Hepatic stellate cell (primary cell): ENCODE data around the gene GPC1.

ENCODE experiments used
- DNase-seq: peaks from one replicate; pipeline ENCODE4 v3.0.0; 2011; ENCODE audit warnings: low spot score

The GPC1 gene

GRCh38 chr2:240396623-240397541 lies 38.6 kb upstream of the GPC1 start:
- DNase-seq, result no peak

- DNase-seq, result no peak
Measured at GRCh38 chr2:240397542-240397916, 37.9 kb upstream of the GPC1 start.

- no peak for DNase-seq
Measured at GRCh38 chr2:240397924-240398645, 37.4 kb upstream of the GPC1 start.

GRCh38 chr2:240398661-240399267 lies 36.7 kb upstream of the GPC1 start:
- no peak for DNase-seq

GRCh38 chr2:240399419-240400324 lies 35.8 kb upstream of the GPC1 start:
- no peak for DNase-seq

- DNase-seq, result no peak
Measured at GRCh38 chr2:240400371-240401161, 34.9 kb upstream of the GPC1 start.

GRCh38 chr2:240401308-240401707 lies 34.2 kb upstream of the GPC1 start:
- no peak for DNase-seq

- DNase-seq, result no peak
Measured at GRCh38 chr2:240401781-240402551, 33.5 kb upstream of the GPC1 start.

GRCh38 chr2:240402566-240403272 lies 32.7 kb upstream of the GPC1 start:
- DNase-seq, result no peak

GRCh38 chr2:240403396-240404104 lies 31.9 kb upstream of the GPC1 start:
- no peak for DNase-seq

GRCh38 chr2:240404174-240404852 lies 31.1 kb upstream of the GPC1 start:
- DNase-seq, result no peak

GRCh38 chr2:240405133-240405532 lies 30.3 kb upstream of the GPC1 start:
- no peak for DNase-seq

- no peak for DNase-seq
Measured at GRCh38 chr2:240405684-240406313, 29.7 kb upstream of the GPC1 start.

GRCh38 chr2:240407090-240407489 lies 28.4 kb upstream of the GPC1 start:
- DNase-seq, result no peak

- DNase-seq, result no peak
Measured at GRCh38 chr2:240410004-240410403, 25.5 kb upstream of the GPC1 start.

GRCh38 chr2:240410808-240411207 lies 24.7 kb upstream of the GPC1 start:
- no peak for DNase-seq

GRCh38 chr2:240411261-240412160 lies 24.0 kb upstream of the GPC1 start:
- DNase-seq, result no peak
